Breast epithelium (tissue), 3 donors: ENCODE measurements around the gene CNGB1.

Experiments used
- POLR2A ChIP-seq: fragments of 450-650 bp; IDR thresholded peaks from one replicate; pipeline ENCODE4 v1.6.1; 2016; ENCODE audit warnings: antibody characterized with exemption, mild to moderate bottlenecking, moderate library complexity
- POLR2AphosphoS5 ChIP-seq, 3 donors: sonication (generic); formaldehyde crosslinking; IDR thresholded peaks; one replicate each; pipeline ENCODE4 v1.6.1; 2017; ENCODE audit warnings: antibody characterized with exemption in 3 of 3
- TF ChIP-seq, protein P1 (sequence below), 3 donors: fragments of 450-650 bp; IDR thresholded peaks; one replicate each; pipeline ENCODE4 v1.5.1; 2016 to 2017; ENCODE audit warnings: antibody characterized with exemption in 3 of 3, mild to moderate bottlenecking in 3 of 3, moderate library complexity in 3 of 3

DNA sequence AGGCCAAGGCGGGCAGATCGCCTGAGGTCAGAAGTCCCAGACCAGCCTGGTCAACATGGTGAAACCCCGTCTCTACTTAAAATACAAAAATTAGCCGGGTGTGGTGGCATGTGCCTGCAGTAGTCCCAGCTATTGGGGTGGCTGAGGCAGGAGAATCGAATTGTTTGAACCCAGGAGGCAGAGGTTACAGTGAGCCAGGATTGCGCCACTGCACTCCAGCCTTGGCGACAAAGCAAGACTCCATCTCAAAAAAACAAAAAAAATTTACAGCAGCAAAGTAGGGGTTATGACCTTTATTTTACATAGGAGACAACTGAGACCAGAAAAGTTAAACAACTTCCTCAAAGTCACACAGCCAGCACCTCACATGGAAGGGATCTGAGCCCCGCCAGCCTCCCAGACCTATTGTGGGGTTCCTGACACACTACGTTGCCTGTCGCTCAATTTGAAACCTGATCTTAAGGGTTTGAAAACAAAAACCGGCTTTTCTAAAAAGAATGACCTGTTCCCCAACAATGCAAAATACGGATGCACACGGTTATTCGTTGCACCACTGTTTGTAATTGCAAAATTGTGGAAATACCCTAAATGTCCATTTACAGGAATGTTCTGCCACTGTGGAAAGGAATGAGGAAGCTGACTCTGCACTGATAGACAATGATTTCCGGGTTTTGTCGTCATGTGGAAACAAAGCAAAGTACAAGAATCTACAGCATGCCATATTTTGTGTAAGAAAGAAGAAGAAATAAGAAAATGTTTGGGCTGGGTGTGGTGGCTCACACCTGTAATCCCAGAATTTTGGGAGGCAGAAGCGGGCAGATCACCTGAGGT lies 77.2 kb downstream of the CNGB1 start:
- TF ChIP-seq, protein P1, sequence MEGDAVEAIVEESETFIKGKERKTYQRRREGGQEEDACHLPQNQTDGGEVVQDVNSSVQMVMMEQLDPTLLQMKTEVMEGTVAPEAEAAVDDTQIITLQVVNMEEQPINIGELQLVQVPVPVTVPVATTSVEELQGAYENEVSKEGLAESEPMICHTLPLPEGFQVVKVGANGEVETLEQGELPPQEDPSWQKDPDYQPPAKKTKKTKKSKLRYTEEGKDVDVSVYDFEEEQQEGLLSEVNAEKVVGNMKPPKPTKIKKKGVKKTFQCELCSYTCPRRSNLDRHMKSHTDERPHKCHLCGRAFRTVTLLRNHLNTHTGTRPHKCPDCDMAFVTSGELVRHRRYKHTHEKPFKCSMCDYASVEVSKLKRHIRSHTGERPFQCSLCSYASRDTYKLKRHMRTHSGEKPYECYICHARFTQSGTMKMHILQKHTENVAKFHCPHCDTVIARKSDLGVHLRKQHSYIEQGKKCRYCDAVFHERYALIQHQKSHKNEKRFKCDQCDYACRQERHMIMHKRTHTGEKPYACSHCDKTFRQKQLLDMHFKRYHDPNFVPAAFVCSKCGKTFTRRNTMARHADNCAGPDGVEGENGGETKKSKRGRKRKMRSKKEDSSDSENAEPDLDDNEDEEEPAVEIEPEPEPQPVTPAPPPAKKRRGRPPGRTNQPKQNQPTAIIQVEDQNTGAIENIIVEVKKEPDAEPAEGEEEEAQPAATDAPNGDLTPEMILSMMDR (IDR thresholded peaks at IDR 0.05): no peak
- no peak for TF ChIP-seq POLR2A
- TF ChIP-seq POLR2AphosphoS5 (IDR thresholded peaks at IDR 0.05): no peak
